IMR-90 (cell line): ENCODE measurements around the gene PLA2G4E. TPM values are rescaled to one million over a fixed set of nuclear protein-coding genes. Genes with fewer than 3 reads are reported as not detected.

Source experiments
- ATAC-seq: fragments of 200-7000 bp; cut with Tn5 transposase; 2 replicates; pipeline ENCODE4 v1.9.1; 2020; ENCODE audit warnings: low read depth, mild to moderate bottlenecking, moderate library complexity
- BruUV-seq: library from RNA; stranded (reverse); fragments of 400-500 nt; replicated peaks from 2 replicates; lab custom pipeline; 2021; lab: Mats Ljungman, UMichigan
- CTCF ChIA-PET: fragments of 300-600 bp; formaldehyde crosslinking; extraction: SDS; loops from one replicate; lab custom pipeline; 2021; ENCODE audit warnings: antibody characterized with exemption; lab: Yijun Ruan, JAX
- POLR2A ChIA-PET: fragments of 300-600 bp; sonication (Branson Sonifier 250); formaldehyde crosslinking; loops from one replicate; lab custom pipeline; 2022; ENCODE audit warnings: antibody characterized with exemption; ENCODE audit not compliant: unreplicated experiment; lab: Charles Lee
- DNase-seq: peaks from one replicate; pipeline ENCODE4 v3.0.0; 2013
- H2AFZ ChIP-seq: replicated peaks from 2 replicates; pipeline ENCODE3; 2013; ENCODE audit warnings: low read length, mild to moderate bottlenecking; ENCODE audit not compliant: poor library complexity
- H2AK5ac ChIP-seq: 2 replicates; pipeline ENCODE4 v1.6.1; 2013; ENCODE audit warnings: low read depth, low read length, inconsistent platforms
- H2AK9ac ChIP-seq: replicated peaks from 2 replicates; pipeline ENCODE3; 2013; ENCODE audit warnings: mild to moderate bottlenecking, low read depth, low read length, moderate library complexity; ENCODE audit not compliant: poor library complexity
- H2BK120ac ChIP-seq: 2 replicates; pipeline ENCODE4 v1.6.1; 2013; ENCODE audit warnings: low read depth, low read length, inconsistent platforms
- H2BK15ac ChIP-seq: 3 replicates; pipeline ENCODE4 v1.6.1; 2013; ENCODE audit warnings: low read depth, low read length, inconsistent platforms
- H2BK20ac ChIP-seq: 2 replicates; pipeline ENCODE4 v1.6.1; 2013; ENCODE audit warnings: low read depth, mild to moderate bottlenecking, inconsistent platforms, low read length, moderate library complexity
- H2BK5ac ChIP-seq: 2 replicates; pipeline ENCODE4 v1.6.1; 2013; ENCODE audit warnings: mild to moderate bottlenecking, low read depth, low read length, inconsistent platforms; ENCODE audit not compliant: poor library complexity, severe bottlenecking
- H3K14ac ChIP-seq: replicated peaks from 2 replicates; pipeline ENCODE4 v1.6.1; 2013; ENCODE audit warnings: low read depth, low read length, inconsistent platforms
- H3K18ac ChIP-seq: 2 replicates; pipeline ENCODE4 v1.6.1; 2013; ENCODE audit warnings: low read depth, low read length, control low read depth
- H3K23ac ChIP-seq: 2 replicates; pipeline ENCODE4 v1.6.1; 2013; ENCODE audit warnings: low read depth, low read length, inconsistent platforms
- H3K27ac ChIP-seq: 2 replicates; pipeline ENCODE4 v1.5.1; 2013; ENCODE audit warnings: mild to moderate bottlenecking, control low read depth, low read length; ENCODE audit not compliant: insufficient read depth
- H3K27me3 ChIP-seq: 2 replicates; pipeline ENCODE4 v1.6.1; 2013; ENCODE audit warnings: low read length; ENCODE audit not compliant: control insufficient read depth, insufficient read depth
- H3K36me3 ChIP-seq: 2 replicates; pipeline ENCODE4 v1.6.1; 2013; ENCODE audit warnings: low read length, mixed read lengths; ENCODE audit not compliant: control insufficient read depth, insufficient read depth
- H3K4ac ChIP-seq: 2 replicates; pipeline ENCODE4 v1.6.1; 2013; ENCODE audit warnings: low read depth, low read length, inconsistent platforms
- H3K4me1 ChIP-seq: 2 replicates; pipeline ENCODE4 v1.6.1; 2013; ENCODE audit warnings: low read length, mixed read lengths; ENCODE audit not compliant: control insufficient read depth, insufficient read depth
- H3K4me2 ChIP-seq: 2 replicates; pipeline ENCODE4 v1.6.1; 2013; ENCODE audit warnings: low read depth, mild to moderate bottlenecking, control low read depth, low read length, moderate library complexity
- H3K4me3 ChIP-seq: 2 replicates; pipeline ENCODE4 v1.5.1; 2013; ENCODE audit warnings: low read depth, mild to moderate bottlenecking, control low read depth, low read length, moderate library complexity; ENCODE audit not compliant: insufficient read depth
- H3K56ac ChIP-seq: 2 replicates; pipeline ENCODE4 v1.6.1; 2013; ENCODE audit warnings: low read length, inconsistent platforms; ENCODE audit not compliant: insufficient read depth; ENCODE audit errors: extremely low read depth
- H3K79me1 ChIP-seq, 2 experiments: 2 replicates each; pipeline ENCODE4 v1.6.1; 2013; ENCODE audit warnings: low read length in 2 of 2, inconsistent platforms in 1 of 2, low read depth in 1 of 2
- H3K9ac ChIP-seq: 2 replicates; pipeline ENCODE4 v1.6.1; 2013; ENCODE audit warnings: low read depth, low read length, control low read depth
- H3K9me1 ChIP-seq: 2 replicates; pipeline ENCODE4 v1.6.1; 2013; ENCODE audit warnings: low read length, inconsistent platforms; ENCODE audit not compliant: insufficient read depth
- H3K9me3 ChIP-seq: 2 replicates; pipeline ENCODE4 v1.6.1; 2013; ENCODE audit warnings: low read length; ENCODE audit not compliant: control insufficient read depth, insufficient read depth
- H4K20me1 ChIP-seq: 2 replicates; pipeline ENCODE4 v1.6.1; 2013; ENCODE audit warnings: low read length, inconsistent platforms; ENCODE audit not compliant: insufficient read depth
- H4K5ac ChIP-seq: 2 replicates; pipeline ENCODE4 v1.6.1; 2013; ENCODE audit warnings: mild to moderate bottlenecking, low read depth, low read length, control low read depth
- H4K8ac ChIP-seq, 2 experiments: 2 replicates each; pipeline ENCODE4 v1.6.1; 2013; ENCODE audit warnings: low read depth in 2 of 2, low read length in 2 of 2, control low read depth in 1 of 2, inconsistent platforms in 1 of 2
- H4K91ac ChIP-seq: 2 replicates; pipeline ENCODE4 v1.6.1; 2013; ENCODE audit warnings: low read depth, low read length, inconsistent platforms; ENCODE audit not compliant: insufficient read depth
- NFE2L2 ChIP-seq: fragments of 150-350 bp; IDR thresholded peaks from 2 replicates; pipeline ENCODE4 v1.6.1; 2016; ENCODE audit warnings: low read depth, mild to moderate bottlenecking, low read length
- RCOR1 ChIP-seq: IDR thresholded peaks from 2 replicates; pipeline ENCODE4 v1.6.1; 2012; ENCODE audit warnings: mild to moderate bottlenecking, low read length, improper control_type of control experiment; ENCODE audit not compliant: insufficient replicate concordance
- WGBS, 2 experiments: methylation state at CpG; one replicate each; pipeline versions ENCODE4 v1.1.5 to v1.1.7; 2013; ENCODE audit warnings: missing lambda C conversion rate in 2 of 2; ENCODE audit not compliant: insufficient read length in 1 of 2; ENCODE audit errors: extremely low coverage in 2 of 2; 5-methylcytosine and 5-hydroxymethylcytosine counted together
- dilution Hi-C: fragments of 300-500 bp; cut with HindIII; formaldehyde crosslinking; loops from one replicate; pipeline ENCODE4 v1.14.3; 2018; ENCODE audit warnings: low sequenced_read_pairs; ENCODE audit not compliant: unreplicated experiment
- in situ Hi-C: fragments of 300-500 bp; cut with MboI; formaldehyde crosslinking; loops from 3 replicates; pipeline ENCODE4 v1.14.3; 2019; ENCODE audit warnings: low sequenced_read_pairs, inconsistent platforms, mixed read lengths
- intact Hi-C: fragments of 100-400 bp; cut with micrococcal nuclease; formaldehyde crosslinking; loops from 2 replicates; pipeline ENCODE4 v1.10.0; 2022
- polyA plus RNA-seq, 3 experiments: library from polyadenylated mRNA; depleted of rRNA; stranded (reverse); fragments of >200 nt; gene quantifications; 2 replicates each; pipeline ENCODE4 v1.2.3, GENCODE V29; 2012; ENCODE audit warnings: low replicate concordance in 1 of 3
- total RNA-seq: library from RNA; depleted of rRNA; stranded (reverse); fragments of >200 nt; gene quantifications from 2 replicates; pipeline ENCODE4 v1.2.3, GENCODE V29; 2012

PLA2G4E gene
- total and polyA plus RNA-seq, 2 of the 4 experiments (the other 2 are of a cell fraction): not detected

- H3K27ac ChIP-seq: no peak overlapping the region
- no peak overlapping the region; the same call in 1 of the 2 replicates for H3K9ac ChIP-seq
- in situ Hi-C loops: no loop called here
These were observed 73.9 kb downstream of the PLA2G4E start for GRCh38 chr15:41946970-41947369.

More at GRCh38 chr15:41946970-41947369, 73.9 kb downstream of the PLA2G4E start:
- Histone ChIP-seq H3K9me3 (no peaks in the 10 kb centered on the region), H3K4me2 (no peak overlapping the region), H2BK20ac (peak overlapping the region; percentile 36), H3K9me1 (peaks cover 48% of the 10 kb centered on the region), H3K18ac (no peak overlapping the region), H2AK9ac (peak overlapping the region; percentile 55), H3K79me1 (peaks cover 44 to 84% of the 10 kb centered on the region in 2 experiments), H3K4me1 (peaks cover 47% of the 10 kb centered on the region), H4K91ac (peak overlapping the region; percentile 31; the same call in 1 of the 2 replicates), H3K56ac (no peak overlapping the region), H3K4ac (peak overlapping the region; percentile 82), H3K14ac (peak overlapping the region; percentile 50; the same call in 1 of the 2 replicates), H2BK5ac (peak overlapping the region; percentile 10), H2AK5ac (peak overlapping the region; percentile 47), H3K36me3 (no peaks in the 10 kb centered on the region), H3K23ac (peak overlapping the region; percentile 76), H2BK15ac (no peak overlapping the region), H4K20me1 (no peaks in the 10 kb centered on the region), H3K27me3 (no peaks in the 10 kb centered on the region), H3K4me3 (no peak overlapping the region), H4K5ac (0 out of 2 replicates have a peak overlapping the region, but pooled peaks have one; percentile 11), H4K8ac (peak overlapping the region in 1 of 2 experiments; percentile 58; a peak in 2 of 4 replicates), H2AFZ (no peak overlapping the region), H2BK120ac (peak overlapping the region; percentile 41)
- no CpG with 5 or more reads among the region's 2 CpGs for WGBS, 2 experiments
- dilution Hi-C loops: no loop called here
- DNase-seq: no peak
- no TSS peak for BruUV-seq
- ATAC-seq: no peak
- intact Hi-C loops: no loop called here
- no peak for TF ChIP-seq NFE2L2
- TF ChIP-seq RCOR1: no peak
- POLR2A ChIA-PET: no interaction called here
- CTCF ChIA-PET: no interaction called here
